H4 (cell line): ENCODE measurements around the gene TMEM229B. TPM values are rescaled to one million over a fixed set of nuclear protein-coding genes. Genes with fewer than 3 reads are reported as not detected.

Source experiments
- DNase-seq: peaks from one replicate; pipeline ENCODE4 v3.0.0-alpha.2; 2015; ENCODE audit warnings: low spot score
- total RNA-seq: library from RNA; depleted of rRNA; stranded (reverse); fragments of >200 nt; shearing (Covaris generic); gene quantifications from 2 replicates; pipeline ENCODE4 v1.2.3, GENCODE V29; 2014

The TMEM229B gene
- total RNA-seq, 1 experiment from 2014 or later: 5.7 TPM

DNA sequence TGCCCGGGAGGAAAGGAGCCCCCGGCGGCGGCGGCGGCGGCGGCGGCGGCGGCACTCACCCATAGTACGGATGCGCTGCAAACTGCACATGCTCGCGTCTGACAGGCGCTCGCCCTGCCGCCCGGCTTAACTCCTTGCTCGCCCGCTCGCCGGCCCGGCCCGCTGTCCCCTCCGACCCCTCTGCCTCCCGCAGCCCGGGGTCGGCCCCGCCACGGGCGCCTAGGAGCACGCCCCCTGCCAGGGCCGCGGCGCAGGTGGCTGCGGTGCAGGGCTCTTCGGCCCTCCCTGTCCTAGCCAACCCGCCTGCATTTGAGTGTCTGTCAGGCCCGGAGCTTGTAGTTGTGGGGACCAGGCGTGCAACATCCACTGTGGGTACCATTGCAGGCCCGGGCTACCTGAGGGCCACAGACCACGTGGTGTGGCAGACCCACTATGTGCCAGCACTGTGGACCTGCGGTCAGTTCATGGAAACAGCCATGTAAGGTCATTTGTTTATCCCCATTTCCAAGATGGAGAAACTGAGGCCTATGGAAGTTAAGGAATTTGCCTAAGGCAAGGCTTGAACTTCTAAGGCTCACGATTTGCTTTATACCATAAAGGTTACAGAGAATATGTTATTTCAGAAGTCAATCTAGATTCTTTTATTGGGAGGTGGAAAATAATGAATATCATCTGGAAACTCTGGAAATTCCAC lies 27.0 kb upstream of the TMEM229B start:
- DNase-seq: no peak

GRCh38 chr14:67514650-67515385 lies 26.3 kb upstream of the TMEM229B start:
- DNase-seq: peak; percentile 25

DNA sequence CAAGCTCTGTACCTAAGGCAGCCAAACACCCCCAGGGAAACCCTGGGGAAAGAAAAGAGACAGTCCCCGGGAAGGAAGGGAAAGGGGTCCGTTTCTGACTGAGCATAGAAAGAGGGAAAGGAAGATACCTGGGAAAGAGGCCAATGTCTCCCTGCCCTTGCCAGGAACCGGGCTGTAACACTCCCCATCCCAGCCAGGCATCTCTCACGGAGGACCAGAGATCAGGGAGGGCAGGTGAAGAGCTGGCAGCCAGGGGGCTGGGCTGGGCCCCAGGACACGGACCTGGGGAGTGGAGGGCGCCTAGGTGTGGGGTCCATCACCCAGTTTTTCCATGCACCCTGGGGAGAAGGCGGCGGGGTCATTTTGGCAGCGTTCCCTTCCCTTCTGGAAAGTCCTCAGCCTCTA lies 25.7 kb upstream of the TMEM229B start:
- no peak for DNase-seq

DNA sequence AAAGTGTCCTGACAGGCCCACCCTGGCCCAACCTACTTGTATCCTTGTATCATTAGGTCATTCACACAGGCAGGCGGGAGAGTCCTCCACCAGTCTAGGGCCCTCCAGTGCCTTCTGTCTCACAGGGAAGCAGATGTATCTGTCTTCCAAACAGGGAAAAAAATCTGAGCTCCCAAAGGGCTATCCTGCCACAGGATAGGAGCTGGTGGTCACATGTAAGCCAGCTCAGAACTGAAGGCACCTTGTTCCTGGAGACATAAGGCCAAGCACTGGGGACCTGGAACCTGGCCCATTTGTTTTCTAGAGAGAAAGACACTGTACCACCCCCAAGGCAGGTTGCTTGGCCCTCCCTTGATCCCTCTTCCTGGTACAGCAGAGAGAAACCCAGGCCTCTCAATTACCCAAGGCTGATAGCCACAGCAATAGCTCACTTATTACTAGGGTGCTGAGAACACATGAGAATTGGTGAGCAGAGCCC lies 25.1 kb upstream of the TMEM229B start:
- no peak for DNase-seq

GRCh38 chr14:67512463-67513310 lies 24.2 kb upstream of the TMEM229B start:
- DNase-seq: no peak

- DNase-seq: no peak
Observed at GRCh38 chr14:67510836-67511235, 22.3 kb upstream of the TMEM229B start.

DNA sequence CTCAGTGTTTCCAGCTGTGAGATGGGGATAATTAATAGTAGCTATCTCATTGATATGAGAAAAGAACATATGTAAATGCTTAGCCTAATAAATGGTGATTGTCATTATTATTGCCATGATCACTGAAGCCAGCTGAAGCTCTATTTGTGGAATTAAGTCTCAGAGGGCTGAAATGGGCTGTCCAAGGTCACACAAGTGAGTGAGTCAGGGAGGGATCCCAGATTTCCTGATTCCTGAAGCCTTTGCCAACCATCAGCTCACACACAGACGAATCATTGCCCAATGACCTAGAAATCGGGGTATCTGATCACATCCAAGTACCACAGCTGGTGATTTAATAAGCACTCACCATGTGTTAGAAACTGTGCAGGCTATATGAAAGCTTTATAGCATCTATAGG lies 21.6 kb upstream of the TMEM229B start:
- DNase-seq: no peak

GRCh38 chr14:67508956-67509355 lies 20.4 kb upstream of the TMEM229B start:
- no peak for DNase-seq

- no peak for DNase-seq
Observed at GRCh38 chr14:67505254-67505653, 16.7 kb upstream of the TMEM229B start.

- DNase-seq: no peak
Observed at GRCh38 chr14:67503331-67503730, 14.8 kb upstream of the TMEM229B start.

DNA sequence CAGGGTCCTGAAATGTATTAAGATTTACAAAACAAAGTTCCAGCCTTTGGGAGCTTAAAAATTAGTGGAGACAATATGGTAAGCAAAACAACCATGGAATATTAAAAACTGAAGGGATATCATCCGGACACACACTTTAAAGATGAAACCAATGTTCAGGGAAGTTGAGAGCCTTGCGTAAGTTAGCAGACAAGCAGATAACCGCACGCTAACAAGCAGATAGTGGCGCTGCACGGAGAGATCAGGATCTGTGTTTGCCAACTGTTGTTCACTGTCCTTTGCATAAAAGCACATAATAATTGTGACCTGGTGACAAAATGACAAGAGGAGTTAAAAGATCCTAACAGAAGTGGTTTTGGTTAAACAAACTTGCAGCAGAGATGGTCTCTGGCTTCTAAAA lies 14.3 kb upstream of the TMEM229B start:
- DNase-seq: no peak

DNA sequence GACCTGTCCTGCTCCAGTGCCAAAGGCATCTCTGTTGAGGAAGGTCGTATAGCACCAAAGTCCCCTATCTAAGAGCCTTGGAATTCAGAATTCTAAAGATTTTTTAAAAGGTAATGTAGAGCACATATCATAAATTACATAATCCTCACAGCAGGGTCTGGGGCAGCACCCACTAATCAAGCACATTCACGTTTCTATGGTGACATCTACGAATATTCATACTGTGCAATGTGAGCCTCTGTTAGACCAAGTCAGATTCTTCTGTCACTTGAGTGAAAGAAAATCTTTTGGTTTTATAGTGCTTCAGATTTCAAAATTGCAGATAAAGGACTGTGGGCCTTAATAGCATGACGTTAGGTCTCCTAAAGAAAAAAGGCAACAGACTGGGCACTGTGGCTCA lies 13.1 kb upstream of the TMEM229B start:
- no peak for DNase-seq

DNA sequence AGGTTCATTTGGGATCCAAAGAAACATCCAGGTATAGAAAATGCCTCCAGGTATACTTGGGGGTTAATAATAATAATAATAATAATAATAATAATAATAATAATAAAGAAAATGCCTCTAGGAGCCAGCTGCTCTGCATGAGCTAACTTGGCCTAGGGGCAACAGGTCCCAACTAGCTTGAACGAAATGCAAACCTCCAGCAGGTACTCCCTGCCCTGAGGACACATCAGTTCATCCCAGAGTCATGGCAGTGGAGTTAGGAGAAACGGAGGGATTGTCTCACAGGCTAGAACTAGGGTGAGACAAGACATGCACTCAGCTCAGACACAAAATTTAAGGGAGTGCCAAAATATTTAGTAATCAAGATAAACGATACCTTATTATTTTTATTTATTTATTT lies 12.5 kb upstream of the TMEM229B start:
- DNase-seq: no peak

- no peak for DNase-seq
Observed at GRCh38 chr14:67497716-67498115, 9.2 kb upstream of the TMEM229B start.

- no peak for DNase-seq
Observed at GRCh38 chr14:67497216-67497615, 8.7 kb upstream of the TMEM229B start.

DNA sequence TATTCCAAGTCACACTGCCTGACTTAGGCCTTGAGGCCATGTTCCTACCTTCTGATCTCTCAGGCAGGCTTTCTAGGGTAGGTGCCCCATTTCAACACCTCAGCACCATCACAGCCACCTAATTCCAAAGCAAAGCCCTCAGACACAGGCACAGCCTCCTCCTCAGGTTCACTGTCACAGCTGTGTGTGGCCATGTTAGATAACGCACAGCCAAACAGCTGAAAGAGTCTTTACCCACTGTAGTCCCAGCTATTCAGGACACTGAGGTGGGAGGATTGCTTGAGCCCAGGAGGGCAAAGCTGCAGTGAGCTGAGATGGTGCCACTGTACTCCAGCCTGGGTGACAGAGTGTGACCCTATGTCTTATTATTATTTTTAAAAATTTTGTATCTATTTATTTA lies 7.3 kb upstream of the TMEM229B start:
- no peak for DNase-seq

GRCh38 chr14:67493092-67493717 lies 4.7 kb upstream of the TMEM229B start:
- no peak for DNase-seq

GRCh38 chr14:67492538-67492937 lies 4.0 kb upstream of the TMEM229B start:
- DNase-seq: no peak

- no peak for DNase-seq
Observed at GRCh38 chr14:67491741-67492507, 3.4 kb upstream of the TMEM229B start.

GRCh38 chr14:67491285-67491684 lies 2.8 kb upstream of the TMEM229B start:
- DNase-seq: no peak

DNA sequence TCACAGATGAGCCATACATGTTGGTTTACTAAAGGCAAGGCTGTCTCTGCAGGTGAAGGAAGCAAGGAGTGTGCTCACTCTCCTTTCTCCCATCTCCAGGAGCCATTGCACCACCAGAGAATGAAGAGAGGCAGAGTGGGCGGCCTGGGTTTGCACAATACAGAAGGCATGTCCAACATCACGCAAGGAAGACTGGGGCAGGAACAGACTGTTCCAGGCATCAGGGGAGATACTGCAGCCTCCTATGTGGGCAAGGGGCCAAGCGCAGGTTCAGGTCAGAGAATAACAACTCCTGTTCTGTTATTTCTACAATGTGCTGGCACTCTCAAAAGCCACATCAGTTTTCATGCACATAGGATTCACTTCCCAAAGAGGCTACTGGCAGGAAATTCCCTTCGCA lies 1.7 kb upstream of the TMEM229B start:
- DNase-seq: no peak
